GM03348 (cell line): ENCODE results near the gene TTC39B.
A peak's percentile ranks its signal among the peaks of the same experiment; 100 is the strongest.

Source experiments
- DNase-seq: peaks from one replicate; pipeline ENCODE4 v3.0.0; 2012; ENCODE audit warnings: low spot score

The TTC39B gene

GRCh38 chr9:15225564-15226126, 81.4 kb downstream of the TTC39B start:
- no peak for DNase-seq

- no peak for DNase-seq
Measured at GRCh38 chr9:15222313-15222712, 84.7 kb downstream of the TTC39B start.

GRCh38 chr9:15221746-15222145, 85.3 kb downstream of the TTC39B start:
- peak; percentile 33 for DNase-seq

GRCh38 chr9:15220658-15221318, 86.2 kb downstream of the TTC39B start:
- DNase-seq, result peak; percentile 83

DNA sequence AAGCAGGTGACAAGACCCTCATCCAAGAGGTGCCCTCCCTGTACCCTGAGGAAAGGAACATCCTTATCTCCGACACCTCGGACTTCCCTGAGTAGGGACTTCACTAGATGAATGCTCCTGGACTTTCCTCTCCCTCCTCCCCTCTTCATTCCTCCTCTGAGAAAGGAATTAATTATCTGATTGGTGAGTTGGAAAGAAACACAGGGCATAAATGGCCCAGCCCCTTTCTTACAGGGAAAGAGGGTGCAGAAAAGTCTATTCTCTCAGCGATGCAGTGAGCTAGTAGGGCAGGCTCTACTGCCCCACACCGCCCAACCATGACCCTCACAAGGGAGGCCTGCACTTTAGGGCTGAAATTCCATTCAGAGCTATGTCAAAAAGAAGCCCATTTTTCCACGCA, 87.5 kb downstream of the TTC39B start:
- DNase-seq, result no peak

DNA sequence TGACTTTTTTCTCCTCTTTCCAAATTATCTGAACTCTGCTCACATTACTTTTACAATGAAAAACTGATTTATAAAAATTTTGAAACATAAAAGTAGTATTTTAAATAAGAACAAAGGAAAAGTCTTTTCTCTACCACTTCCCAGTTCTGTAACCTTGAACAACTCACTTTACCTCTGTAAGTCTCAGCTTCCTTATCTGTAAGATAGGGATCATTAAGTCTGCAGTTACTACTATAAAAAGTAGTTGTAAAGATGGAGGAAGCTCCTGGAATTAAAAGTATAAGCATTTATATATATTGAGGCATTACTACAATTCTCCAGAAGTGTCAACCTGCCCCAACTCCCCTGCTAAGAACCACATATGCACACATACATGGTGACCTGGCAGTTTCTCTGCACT, 88.0 kb downstream of the TTC39B start:
- DNase-seq, result no peak

DNA sequence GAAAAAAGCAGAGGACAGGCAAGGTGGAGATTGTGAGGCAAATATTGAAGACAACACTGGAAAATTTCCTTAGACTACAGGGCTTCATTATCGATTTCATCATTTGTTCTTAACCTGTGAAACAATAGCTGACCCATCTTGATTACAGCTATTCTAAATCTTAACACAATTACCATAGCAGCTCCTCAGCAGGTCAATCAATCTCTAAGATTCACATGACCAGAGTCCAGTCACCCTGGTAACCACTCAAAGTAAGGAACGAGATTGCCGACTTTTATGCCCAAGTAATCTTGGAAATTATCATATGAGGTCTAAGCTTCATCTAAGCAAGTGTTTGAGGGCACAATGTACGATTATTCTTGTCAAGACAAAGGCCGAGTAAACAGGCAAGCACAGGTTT, 93.8 kb downstream of the TTC39B start:
- DNase-seq, result no peak

GRCh38 chr9:15211815-15212495, 95.1 kb downstream of the TTC39B start:
- no peak for DNase-seq

GRCh38 chr9:15211160-15211814, 95.7 kb downstream of the TTC39B start:
- DNase-seq, result peak; percentile 73

GRCh38 chr9:15206903-15207696, 99.9 kb downstream of the TTC39B start:
- no peak for DNase-seq

- no peak for DNase-seq
Measured at GRCh38 chr9:15205632-15206420, 101.2 kb downstream of the TTC39B start.

DNA sequence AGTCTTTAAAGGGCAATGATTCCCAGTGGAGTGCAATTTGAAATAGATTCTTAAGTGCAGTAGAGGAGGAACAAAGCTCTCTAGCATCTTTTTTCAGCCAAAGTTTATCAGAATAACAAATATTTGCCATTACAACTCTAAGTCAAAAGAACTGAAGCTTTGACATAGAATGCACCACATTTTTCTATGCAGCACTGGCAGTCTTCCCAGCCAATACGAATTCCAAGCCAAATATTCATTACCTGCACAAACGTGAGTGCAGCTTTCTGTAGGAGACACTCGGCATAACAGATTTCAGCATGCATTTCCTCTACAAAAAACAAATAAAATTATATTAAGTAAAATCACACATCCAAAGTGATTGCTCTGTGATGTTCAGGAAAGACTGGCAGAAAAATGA, 103.4 kb downstream of the TTC39B start:
- no peak for DNase-seq

GRCh38 chr9:15200111-15200510, 106.9 kb downstream of the TTC39B start:
- no peak for DNase-seq

- no peak for DNase-seq
Measured at GRCh38 chr9:15192856-15193255, 114.2 kb downstream of the TTC39B start.

DNA sequence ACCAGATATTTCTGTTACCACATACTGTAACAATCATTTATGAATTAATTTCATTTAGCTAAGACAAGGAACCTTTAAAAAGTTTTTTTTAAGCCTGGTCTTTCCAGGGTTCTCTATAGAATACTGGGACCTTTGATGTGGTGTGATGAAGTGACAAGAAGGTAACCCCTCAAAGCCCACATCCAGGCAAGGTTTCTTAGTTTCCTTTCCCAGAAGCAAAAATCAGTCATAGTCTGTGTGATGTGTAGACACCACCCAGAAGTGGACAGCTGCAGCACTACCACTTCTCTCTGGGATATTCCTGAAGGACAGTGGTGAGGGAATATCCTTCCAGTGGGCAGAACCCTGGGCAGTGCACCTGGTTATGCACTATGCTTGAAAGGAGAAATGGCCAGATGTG, 115.6 kb downstream of the TTC39B start:
- no peak for DNase-seq

GRCh38 chr9:15189481-15189880, 117.5 kb downstream of the TTC39B start:
- no peak for DNase-seq

DNA sequence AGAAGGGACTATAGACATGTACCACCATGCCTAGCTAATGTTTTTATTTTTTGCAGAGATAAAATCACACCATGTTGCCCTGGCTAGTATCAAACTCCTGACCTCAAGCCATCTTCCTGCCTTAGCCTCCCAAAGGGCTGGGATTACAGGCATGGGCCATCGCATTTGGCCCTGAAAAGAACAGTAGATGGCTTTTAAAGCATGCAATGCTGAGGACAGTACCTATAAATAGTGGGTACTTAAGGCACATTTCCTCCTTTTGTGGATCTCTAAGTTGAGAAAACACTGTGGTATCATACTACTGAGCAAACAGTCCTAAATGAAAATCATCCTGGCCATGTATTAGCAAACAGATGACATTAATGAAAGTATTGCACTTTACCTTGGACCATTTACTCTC, 119.4 kb downstream of the TTC39B start:
- DNase-seq, result no peak

DNA sequence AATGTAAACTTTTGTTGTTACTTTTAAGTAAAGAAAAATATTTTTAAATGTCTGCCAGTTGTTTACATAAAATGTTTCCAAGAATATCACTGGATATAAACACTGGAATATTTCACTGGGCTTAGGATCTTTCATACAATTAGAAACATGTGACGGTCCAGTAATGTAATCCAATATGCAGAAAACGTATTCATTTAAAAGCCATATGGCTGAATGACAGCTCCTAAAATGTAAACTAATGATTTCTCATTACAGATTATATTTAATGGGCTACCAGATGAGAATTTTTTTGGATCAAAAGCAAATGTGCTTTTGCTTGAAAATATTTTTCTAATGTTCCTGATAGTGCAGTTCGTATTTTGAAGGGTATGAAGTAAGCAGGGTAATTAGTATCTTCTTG, 124.3 kb downstream of the TTC39B start:
- no peak for DNase-seq

DNA sequence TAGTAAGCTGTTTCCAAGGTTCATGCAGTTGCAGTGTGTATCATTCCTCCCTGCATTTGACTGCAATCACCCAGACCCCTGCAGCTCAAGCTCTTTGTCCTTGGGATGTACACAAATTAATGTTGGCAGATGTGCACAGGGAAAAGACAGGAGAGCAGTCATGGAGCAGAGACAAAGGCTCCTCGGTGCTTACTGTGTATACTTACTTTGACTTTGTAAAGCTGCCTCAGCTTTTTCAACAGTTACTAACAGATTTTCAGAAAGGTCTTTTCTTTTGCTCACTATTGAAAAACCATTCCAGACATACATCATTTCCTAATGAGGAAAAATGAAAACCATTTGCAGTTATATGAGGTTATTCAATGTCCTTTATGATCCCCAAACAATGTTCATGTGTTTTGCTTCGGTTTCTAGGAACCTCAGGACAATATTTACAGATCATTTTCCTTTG, 124.9 kb downstream of the TTC39B start:
- no peak for DNase-seq

GRCh38 chr9:15180124-15180523, 126.9 kb downstream of the TTC39B start:
- no peak for DNase-seq

- no peak for DNase-seq
Measured at GRCh38 chr9:15178631-15179030, 128.4 kb downstream of the TTC39B start.
